CD4-positive, alpha-beta T cell treated with Interleukin-4 for 4 hours (primary cell): ENCODE results near the gene CCNL2.
"Not testable (repeated sequence)": the region's sequence is repeated elsewhere in the genome, so short reads cannot be mapped to it uniquely, and the experiment has no call there.

ENCODE experiments used
- DNase-seq: peaks from one replicate; pipeline ENCODE4 v3.0.0-alpha.2; 2020

CCNL2 gene

GRCh38 chr1:1399187-1399871 lies at the start of gene CCNL2:
CCNL2 (minus strand) TSS chr1:1399335; CDS start chr1:1399306, 29 bp downstream.
- peak; percentile 98 for DNase-seq

- not testable (repeated sequence) for DNase-seq
Measured at GRCh38 chr1:1446631-1447030, 47.5 kb upstream of the CCNL2 start.

GRCh38 chr1:1442069-1442770 lies 43.1 kb upstream of the CCNL2 start:
- no peak for DNase-seq

GRCh38 chr1:1441002-1441888 lies 42.1 kb upstream of the CCNL2 start:
- DNase-seq, result peak; percentile 21

- no peak for DNase-seq
Measured at GRCh38 chr1:1440262-1441001, 41.3 kb upstream of the CCNL2 start.

- no peak for DNase-seq
Measured at GRCh38 chr1:1439546-1440261, 40.6 kb upstream of the CCNL2 start.

GRCh38 chr1:1438531-1439381 lies 39.6 kb upstream of the CCNL2 start:
- no peak for DNase-seq

GRCh38 chr1:1437904-1438376 lies 38.8 kb upstream of the CCNL2 start:
- DNase-seq, result no peak

GRCh38 chr1:1437033-1437903 lies 38.1 kb upstream of the CCNL2 start:
- no peak for DNase-seq

- no peak for DNase-seq
Measured at GRCh38 chr1:1436630-1437032, 37.5 kb upstream of the CCNL2 start.

- no peak for DNase-seq
Measured at GRCh38 chr1:1435911-1436629, 36.9 kb upstream of the CCNL2 start.

GRCh38 chr1:1435106-1435903 lies 36.2 kb upstream of the CCNL2 start, which contains the start of gene VWA1:
VWA1 (plus strand) TSS chr1:1435690; CDS start chr1:1435749, 59 bp downstream.
- DNase-seq, result peak; percentile 13

- no peak for DNase-seq
Measured at GRCh38 chr1:1434824-1435105, 35.6 kb upstream of the CCNL2 start.

GRCh38 chr1:1434131-1434823 lies 35.1 kb upstream of the CCNL2 start:
- no peak for DNase-seq

GRCh38 chr1:1433804-1434130 lies 34.6 kb upstream of the CCNL2 start:
- no peak for DNase-seq

- no peak for DNase-seq
Measured at GRCh38 chr1:1432951-1433803, 34.0 kb upstream of the CCNL2 start.
